Activated CD8-positive, alpha-beta memory T cell treated with anti-CD3 and anti-CD28 coated beads, Interleukin-2, amount 50 U/mL, for 1 hour (primary cell): ENCODE results near the gene CFLAR.

ENCODE experiments used
- DNase-seq: peaks from one replicate; pipeline ENCODE4 v3.0.0-alpha.2; 2020; ENCODE audit errors: extremely low read depth

CFLAR gene

DNA sequence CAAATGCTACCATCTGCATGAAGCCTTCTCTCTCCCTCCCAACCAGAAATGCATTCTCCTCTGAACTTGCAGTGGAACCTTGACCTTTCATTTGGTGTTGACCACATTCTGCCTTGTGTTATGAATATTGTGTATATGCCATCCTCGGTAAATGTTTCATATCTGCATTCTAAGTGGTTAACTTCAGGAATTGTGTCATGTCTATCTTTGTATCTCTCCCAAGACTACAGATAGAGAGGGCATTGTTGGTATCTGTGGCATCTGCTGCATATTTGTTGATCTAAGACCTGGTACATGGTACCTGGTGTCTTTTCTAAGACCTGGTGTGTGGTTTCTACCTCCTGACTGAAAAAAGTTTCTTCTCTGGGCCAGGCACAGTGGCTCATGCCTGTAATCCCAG is 101.0 kb downstream of the CFLAR start:
- DNase-seq: no peak

DNA sequence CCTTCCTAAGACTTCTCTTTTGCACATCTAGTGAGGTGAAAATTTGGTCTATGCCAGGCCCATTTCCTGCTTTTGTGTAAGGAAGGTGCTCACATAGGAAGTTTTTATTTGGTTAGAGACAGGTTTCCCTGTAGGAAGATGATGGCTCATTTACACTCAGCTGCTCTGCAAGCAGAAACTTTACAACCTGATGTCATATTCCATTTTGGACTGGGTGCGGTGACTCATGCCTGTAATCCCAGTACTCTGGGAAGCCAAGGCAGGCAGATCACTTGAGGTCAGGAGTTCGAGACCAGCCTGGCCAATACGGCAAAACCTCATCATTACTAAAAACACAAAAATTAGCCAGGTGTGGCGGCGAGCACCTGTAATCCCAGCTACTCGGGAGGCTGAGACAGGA is 102.8 kb downstream of the CFLAR start:
- DNase-seq: no peak

DNA sequence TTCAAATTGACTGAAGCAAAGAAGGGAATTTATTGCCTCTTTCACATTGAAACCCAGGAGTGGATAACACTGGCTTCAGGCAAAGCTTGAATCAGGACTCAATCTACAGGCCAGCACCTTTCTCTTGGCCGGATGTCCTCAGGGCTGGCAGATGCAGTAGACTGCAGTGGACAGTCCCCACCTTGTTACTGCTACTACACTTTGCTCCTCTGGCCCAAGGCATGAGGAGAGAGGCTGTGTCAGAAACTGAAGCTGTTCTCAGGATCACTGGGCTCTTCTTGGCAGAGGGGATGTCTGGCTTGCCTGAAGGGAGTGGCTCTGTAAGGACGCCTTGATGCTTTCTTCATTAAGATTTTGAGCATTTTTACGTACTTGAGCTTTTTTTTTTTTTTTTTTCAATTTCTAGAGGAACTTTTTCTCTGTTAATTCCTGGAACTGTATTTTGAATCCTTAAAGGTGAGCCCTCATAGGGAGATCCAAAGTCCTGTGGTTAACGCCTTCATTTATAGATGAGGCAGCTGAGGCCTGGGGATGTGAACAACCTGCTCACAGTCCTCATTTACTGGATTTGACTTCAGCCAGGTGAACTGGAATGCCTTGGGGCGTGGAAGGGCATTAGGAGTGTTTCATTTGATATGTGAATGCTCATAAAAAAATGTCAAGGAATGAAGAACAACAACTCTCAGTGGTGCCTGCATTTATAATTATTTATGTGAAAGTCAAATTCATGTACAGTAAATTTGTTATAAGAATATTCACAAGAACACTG is 103.5 kb downstream of the CFLAR start:
- no peak for DNase-seq

DNA sequence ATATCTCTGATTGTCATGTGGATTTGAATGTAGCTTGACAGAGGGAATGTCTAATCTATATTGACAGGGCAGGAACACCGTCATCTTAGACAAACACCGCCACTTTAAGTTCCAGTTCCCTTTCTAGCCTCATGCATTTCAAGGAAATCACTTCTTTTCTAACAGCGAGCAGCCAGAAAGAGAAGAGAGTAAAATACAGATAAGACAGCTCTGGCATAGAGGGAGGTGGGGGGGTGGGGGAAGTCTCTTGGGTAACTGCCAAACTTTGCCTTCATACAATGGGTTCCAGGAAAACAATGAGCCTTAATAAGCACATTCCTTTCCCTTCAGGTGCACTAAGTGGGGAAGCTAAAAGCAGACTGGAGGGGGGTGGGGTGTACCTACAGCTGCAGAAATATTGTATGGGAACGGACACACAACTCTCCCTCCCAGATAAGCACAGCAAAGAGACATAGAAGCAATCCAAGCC is 104.2 kb downstream of the CFLAR start:
- no peak for DNase-seq

DNA sequence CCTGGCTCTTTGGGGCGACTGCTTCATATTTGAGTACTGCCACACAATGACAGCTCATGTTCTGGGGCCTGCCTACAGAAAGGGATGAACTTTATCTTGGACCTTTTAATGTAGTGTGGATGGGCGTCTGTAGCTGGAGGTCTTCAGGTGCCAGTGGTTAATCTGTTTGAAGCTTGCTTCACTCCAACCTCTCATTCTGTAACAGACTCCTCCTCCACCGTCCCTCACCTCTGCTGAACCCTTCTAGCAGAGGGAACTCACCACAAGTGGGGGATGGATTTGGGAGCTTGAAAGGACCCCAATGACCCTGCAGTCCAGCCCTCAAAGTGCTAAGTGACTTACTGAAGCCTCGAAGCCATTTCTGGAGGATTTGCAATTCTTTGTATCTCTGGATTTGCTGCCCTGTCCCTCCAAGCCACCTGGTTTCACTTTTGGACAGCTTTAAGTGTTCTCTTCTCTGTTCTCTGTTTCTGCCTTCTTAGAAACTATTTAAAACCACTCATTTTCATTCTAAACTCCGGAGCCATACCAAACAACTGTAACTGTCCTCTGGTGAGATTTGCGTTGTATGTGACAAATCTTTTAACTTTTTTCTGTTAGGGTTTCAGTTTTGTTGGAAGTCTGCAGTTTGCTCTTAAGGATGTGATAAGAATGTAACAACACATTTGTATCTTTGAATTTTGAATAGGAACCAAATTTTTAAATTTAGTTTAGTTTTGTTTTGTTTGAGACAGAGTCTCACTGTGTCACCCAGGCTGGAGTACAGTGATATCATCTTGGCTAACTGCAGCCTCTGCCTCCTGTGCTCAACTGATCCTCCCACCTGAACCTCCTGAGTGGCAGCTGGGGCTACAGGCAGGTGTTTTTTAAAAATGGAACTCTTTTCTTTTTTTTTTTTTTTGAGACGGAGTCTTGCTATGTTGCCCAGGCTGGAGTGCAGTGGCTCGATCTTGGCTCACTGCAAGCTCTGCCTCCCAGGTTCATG is 107.4 kb downstream of the CFLAR start:
- no peak for DNase-seq
